Measurements from ENCODE around the gene ANKRD23.

The ANKRD23 gene

DNA sequence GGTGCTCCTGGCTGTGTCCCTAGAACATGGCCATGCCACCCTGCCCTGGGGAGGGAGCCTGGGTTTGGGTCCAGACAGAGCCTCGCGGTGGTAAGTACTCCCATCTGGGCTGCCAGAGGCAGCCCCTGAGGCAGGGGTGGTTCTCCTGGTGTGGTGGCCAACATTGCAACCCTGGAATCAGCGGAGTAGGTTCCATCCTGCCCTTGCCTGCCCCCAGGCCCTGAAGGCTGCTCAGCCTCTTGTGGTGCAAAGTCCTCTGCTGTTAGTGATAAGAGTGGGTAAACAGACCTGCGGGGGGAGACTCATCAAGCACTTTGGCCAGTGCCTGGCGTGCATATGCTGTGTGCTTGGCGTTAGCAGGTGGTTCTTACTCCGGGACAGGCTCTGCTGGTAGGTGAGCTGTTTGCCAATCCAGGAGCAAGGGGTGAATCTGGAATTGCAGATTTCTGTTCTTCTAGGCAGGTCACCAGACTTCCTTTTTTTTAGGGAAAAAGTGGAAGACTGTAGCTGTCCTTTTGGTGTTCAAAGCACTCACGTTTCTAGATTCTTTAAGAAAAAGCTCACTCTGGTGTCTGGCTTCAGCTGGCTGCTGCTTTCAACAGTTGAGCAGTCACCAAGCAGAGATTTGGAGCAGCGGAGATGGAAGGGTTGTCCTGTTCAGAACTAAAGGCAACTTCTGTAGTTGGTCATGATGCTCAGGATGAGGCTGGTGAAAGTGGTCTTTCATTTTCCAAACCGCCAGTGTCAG, 24.5 kb downstream of the ANKRD23 start:
- TF ChIP-seq, protein P1, sequence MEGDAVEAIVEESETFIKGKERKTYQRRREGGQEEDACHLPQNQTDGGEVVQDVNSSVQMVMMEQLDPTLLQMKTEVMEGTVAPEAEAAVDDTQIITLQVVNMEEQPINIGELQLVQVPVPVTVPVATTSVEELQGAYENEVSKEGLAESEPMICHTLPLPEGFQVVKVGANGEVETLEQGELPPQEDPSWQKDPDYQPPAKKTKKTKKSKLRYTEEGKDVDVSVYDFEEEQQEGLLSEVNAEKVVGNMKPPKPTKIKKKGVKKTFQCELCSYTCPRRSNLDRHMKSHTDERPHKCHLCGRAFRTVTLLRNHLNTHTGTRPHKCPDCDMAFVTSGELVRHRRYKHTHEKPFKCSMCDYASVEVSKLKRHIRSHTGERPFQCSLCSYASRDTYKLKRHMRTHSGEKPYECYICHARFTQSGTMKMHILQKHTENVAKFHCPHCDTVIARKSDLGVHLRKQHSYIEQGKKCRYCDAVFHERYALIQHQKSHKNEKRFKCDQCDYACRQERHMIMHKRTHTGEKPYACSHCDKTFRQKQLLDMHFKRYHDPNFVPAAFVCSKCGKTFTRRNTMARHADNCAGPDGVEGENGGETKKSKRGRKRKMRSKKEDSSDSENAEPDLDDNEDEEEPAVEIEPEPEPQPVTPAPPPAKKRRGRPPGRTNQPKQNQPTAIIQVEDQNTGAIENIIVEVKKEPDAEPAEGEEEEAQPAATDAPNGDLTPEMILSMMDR (IDR thresholded peaks at IDR 0.05): no peak
- H3K4me1 ChIP-seq (ENCODE audit: control insufficient read depth in 1 of 2, insufficient read depth in 1 of 2, low read depth in 1 of 2, low read length in 1 of 2): peaks cover 22 to 25% of the 10 kb centered on the region in 2 experiments
- H3K27ac ChIP-seq: no peak overlapping the region

DNA sequence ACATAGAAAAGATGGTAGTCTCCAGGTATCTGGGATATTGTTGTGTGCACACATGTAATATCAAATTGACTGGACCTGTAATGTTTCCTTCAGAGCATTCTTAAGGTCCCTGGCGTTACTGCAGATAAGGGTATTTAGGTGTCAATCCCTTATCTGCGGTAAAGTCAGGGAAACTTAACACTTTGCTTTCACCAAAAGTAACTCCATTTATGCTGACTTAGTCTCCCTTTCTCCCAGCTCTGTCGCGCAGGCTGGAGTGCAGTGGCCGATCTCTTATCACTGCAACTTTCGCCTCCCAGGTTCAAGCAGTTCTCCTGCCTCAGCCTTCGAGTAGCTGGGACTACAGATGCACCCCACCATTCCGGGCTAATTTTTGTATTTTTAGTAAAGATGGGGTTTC, 25.9 kb downstream of the ANKRD23 start:
- peak overlapping the region; percentile 63 to 84 for H3K4me3 ChIP-seq (ENCODE audit: low read depth in 1 of 2, low read length in 1 of 2)
- H3K9me3 ChIP-seq: no peaks in the 10 kb centered on the region
- H3K27me3 ChIP-seq: peaks cover 14% of the 10 kb centered on the region
- H3K27ac ChIP-seq: no peak overlapping the region
- peaks cover 22 to 25% of the 10 kb centered on the region in 2 experiments for H3K4me1 ChIP-seq (ENCODE audit: control insufficient read depth in 1 of 2, insufficient read depth in 1 of 2, low read depth in 1 of 2, low read length in 1 of 2)
- TF ChIP-seq, protein P1 (IDR thresholded peaks at IDR 0.05): no peak
- peaks cover 11% of the 10 kb centered on the region for H3K36me3 ChIP-seq

More for the DNA sequence above, 24.5 kb downstream of the ANKRD23 start:
- peaks cover 25% of the 10 kb centered on the region for H3K36me3 ChIP-seq
- no peak overlapping the region for H3K4me3 ChIP-seq (ENCODE audit: low read depth in 1 of 2, low read length in 1 of 2)
- peaks cover 14% of the 10 kb centered on the region for H3K27me3 ChIP-seq
- H3K9me3 ChIP-seq: no peaks in the 10 kb centered on the region

DNA sequence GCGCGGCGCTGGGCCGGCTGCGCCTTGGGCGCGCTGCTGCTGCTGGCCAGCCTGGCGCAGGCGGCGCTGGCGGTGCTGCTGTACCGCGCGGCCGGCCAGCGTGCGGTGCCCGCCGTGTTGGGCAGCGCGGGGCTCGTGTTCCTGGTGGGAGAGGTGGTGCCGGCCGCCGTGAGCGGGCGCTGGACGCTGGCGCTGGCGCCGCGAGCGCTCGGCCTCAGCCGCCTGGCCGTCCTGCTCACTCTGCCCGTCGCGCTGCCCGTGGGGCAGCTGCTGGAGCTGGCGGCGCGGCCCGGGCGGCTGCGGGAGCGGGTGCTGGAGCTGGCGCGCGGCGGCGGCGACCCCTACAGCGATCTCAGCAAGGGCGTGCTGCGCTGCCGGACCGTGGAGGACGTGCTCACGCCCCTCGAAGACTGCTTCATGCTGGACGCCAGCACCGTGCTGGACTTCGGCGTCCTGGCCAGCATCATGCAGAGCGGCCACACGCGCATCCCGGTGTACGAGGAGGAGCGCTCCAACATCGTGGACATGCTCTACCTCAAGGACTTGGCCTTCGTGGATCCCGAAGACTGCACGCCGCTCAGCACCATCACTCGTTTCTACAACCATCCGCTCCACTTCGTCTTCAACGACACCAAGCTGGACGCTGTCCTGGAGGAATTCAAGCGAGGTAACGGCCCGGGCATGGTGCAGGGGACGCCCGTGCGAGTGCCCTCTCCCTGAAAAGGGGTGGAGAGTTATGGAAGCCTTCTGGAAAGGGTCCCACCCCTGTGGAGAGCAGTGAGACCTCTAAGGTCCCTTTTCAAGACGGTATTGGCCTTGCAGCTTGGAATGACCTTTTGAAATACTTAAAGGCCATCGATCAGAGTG, 26.8 kb downstream of the ANKRD23 start:
- H3K4me3 ChIP-seq (ENCODE audit: low read depth in 1 of 2, low read length in 1 of 2): peak overlapping the region; percentile 63 to 84
- H3K27me3 ChIP-seq: peaks cover 14% of the 10 kb centered on the region
- H3K4me1 ChIP-seq (ENCODE audit: control insufficient read depth in 1 of 2, insufficient read depth in 1 of 2, low read depth in 1 of 2, low read length in 1 of 2): peaks cover 22 to 25% of the 10 kb centered on the region in 2 experiments
- H3K36me3 ChIP-seq: peaks cover 9% of the 10 kb centered on the region
- H3K9me3 ChIP-seq: no peaks in the 10 kb centered on the region
- peak overlapping the region; percentile 98 for H3K27ac ChIP-seq
- TF ChIP-seq, protein P1 (IDR thresholded peaks at IDR 0.05): no peak

DNA sequence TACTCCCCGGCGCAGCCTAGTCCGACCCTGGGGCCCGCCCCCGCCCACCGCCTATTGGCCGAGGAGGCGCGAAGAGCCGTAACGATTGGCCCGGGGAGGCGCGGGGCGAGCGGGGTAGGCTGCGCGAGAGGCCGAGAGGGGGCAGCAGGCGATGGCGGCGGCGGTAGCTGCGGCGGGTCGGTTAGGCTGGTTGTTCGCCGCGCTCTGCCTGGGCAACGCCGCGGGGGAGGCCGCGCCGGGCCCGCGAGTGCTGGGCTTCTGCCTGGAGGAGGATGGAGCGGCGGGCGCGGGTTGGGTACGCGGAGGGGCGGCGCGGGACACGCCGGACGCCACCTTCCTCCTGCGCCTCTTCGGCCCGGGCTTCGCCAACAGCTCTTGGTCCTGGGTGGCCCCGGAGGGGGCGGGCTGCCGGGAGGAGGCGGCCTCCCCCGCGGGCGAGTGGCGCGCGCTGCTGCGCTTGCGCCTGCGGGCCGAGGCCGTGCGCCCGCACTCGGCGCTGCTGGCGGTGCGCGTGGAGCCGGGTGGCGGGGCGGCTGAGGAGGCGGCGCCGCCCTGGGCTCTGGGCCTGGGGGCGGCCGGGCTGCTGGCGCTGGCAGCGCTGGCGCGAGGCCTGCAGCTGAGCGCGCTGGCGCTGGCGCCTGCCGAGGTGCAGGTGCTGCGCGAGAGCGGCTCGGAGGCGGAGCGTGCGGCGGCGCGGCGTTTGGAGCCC, 27.5 kb downstream of the ANKRD23 start, which contains the start of gene CNNM3:
Gene CNNM3 (plus strand): TSS at position 142 of the 709 bp plus-strand sequence. CDS start 10 bp downstream, at position 152.
- TF ChIP-seq, protein P1 (IDR thresholded peaks at IDR 0.05): peak; percentile 87
- peaks cover 14% of the 10 kb centered on the region for H3K27me3 ChIP-seq
- H3K27ac ChIP-seq: peak within 1 kb of the TSS; percentile 98
- no peaks in the 10 kb centered on the region for H3K9me3 ChIP-seq
- peaks cover 9% of the 10 kb centered on the region for H3K36me3 ChIP-seq
- peak within 1 kb of the TSS; percentile 84 to 85 for H3K4me3 ChIP-seq (ENCODE audit: low read depth in 1 of 2, low read length in 1 of 2)
- H3K4me1 ChIP-seq (ENCODE audit: control insufficient read depth in 1 of 2, insufficient read depth in 1 of 2, low read depth in 1 of 2, low read length in 1 of 2): peaks cover 22 to 25% of the 10 kb centered on the region in 2 experiments
